Stimulated activated CD8-positive, alpha-beta memory T cell treated with anti-CD3 and anti-CD28 coated beads, Interleukin-4, amount 100 ng/mL, for 4 hours (primary cell): Measurements from ENCODE around the gene HIBADH.

Experiments used
- DNase-seq, 2 donors: peaks; one replicate each; pipeline ENCODE4 v3.0.0-alpha.2; 2020; ENCODE audit warnings: low read depth in 2 of 2, low spot score in 1 of 2

Gene HIBADH

GRCh38 chr7:27662490-27663205, at the start of gene HIBADH:
HIBADH (minus strand) TSS chr7:27662883; CDS start chr7:27662788, 95 bp downstream.
- DNase-seq = peak; percentile 87 to 94

- DNase-seq = no peak
Measured at GRCh38 chr7:27712217-27712616, 49.5 kb upstream of the HIBADH start.

- DNase-seq = no peak
Measured at GRCh38 chr7:27709137-27710075, 46.7 kb upstream of the HIBADH start.

GRCh38 chr7:27708485-27708884, 45.8 kb upstream of the HIBADH start:
- DNase-seq = no peak

GRCh38 chr7:27705200-27705594, 42.5 kb upstream of the HIBADH start:
- no peak for DNase-seq

GRCh38 chr7:27704422-27705199, 41.9 kb upstream of the HIBADH start:
- DNase-seq = no peak

- no peak for DNase-seq
Measured at GRCh38 chr7:27703181-27703580, 40.5 kb upstream of the HIBADH start.

GRCh38 chr7:27700501-27700900, 37.8 kb upstream of the HIBADH start:
- DNase-seq = no peak

- no peak for DNase-seq
Measured at GRCh38 chr7:27699751-27700150, 37.1 kb upstream of the HIBADH start.

- DNase-seq = no peak
Measured at GRCh38 chr7:27697861-27698430, 35.3 kb upstream of the HIBADH start.

GRCh38 chr7:27695096-27695495, 32.4 kb upstream of the HIBADH start:
- no peak for DNase-seq

GRCh38 chr7:27693794-27694193, 31.1 kb upstream of the HIBADH start:
- no peak for DNase-seq

GRCh38 chr7:27690649-27691048, 28.0 kb upstream of the HIBADH start:
- DNase-seq = no peak

GRCh38 chr7:27689591-27690164, 27.0 kb upstream of the HIBADH start:
- no peak for DNase-seq

- DNase-seq = no peak
Measured at GRCh38 chr7:27689150-27689549, 26.5 kb upstream of the HIBADH start.

GRCh38 chr7:27688646-27689045, 26.0 kb upstream of the HIBADH start:
- no peak for DNase-seq

- no peak for DNase-seq
Measured at GRCh38 chr7:27688056-27688455, 25.4 kb upstream of the HIBADH start.

GRCh38 chr7:27686315-27686714, 23.6 kb upstream of the HIBADH start:
- no peak for DNase-seq

- DNase-seq = no peak
Measured at GRCh38 chr7:27685893-27686292, 23.2 kb upstream of the HIBADH start.

GRCh38 chr7:27685209-27685608, 22.5 kb upstream of the HIBADH start:
- DNase-seq = no peak

- no peak for DNase-seq
Measured at GRCh38 chr7:27684491-27684890, 21.8 kb upstream of the HIBADH start.
